ENCODE measurements around the gene ACY1. TPM values are rescaled to one million over a fixed set of nuclear protein-coding genes. Genes with fewer than 3 reads are reported as not detected.
A peak's percentile ranks its signal among the peaks of the same experiment; 100 is the strongest.

The ACY1 gene
- total and polyA plus RNA-seq, 10 of the 15 experiments (the other 5 are each of a cell fraction or from before 2014, with no cell fraction given): 18.5 to 42.2 (median 27.8) TPM

DNA sequence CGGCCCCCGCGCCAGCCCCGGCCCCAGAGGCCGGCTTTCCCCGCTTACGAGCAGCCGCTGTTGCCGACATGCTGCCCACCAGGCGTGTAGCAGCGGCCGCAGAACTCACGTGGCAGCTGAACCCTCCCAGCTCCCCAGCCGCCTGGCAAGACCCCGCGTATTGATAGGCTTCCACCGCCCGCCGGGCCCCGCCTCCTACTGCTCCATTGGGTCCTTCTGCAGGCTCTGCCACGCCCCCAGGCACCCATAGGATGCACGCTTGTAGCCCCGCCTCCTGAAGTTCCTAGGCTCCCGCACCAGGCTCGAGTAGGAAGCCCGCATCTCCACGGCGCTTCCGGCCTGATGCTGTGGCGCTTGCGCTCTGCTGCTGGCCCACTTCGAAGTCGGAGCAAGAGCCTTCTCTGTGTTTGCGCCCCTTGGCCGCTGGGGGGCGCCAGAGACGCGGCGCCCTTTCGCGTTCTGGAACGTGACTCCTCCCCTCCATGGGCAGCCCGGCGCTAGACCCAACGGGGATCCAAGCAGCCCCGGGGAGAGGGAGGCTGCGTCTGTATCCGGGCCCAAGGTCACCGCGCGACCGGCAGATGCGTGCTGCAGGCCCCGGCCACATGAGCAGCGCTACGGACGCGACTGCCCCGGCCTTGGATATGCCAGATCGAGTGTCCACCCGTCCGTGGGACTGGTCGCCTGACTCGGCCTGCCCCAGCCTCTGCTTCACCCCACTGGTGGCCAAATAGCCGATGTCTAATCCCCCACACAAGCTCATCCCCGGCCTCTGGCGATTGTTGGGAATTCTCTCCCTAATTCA lies 41.3 kb upstream of the ACY1 start, which contains the start of the genes PARP3 and RRP9 (continued):
- TF ChIP-seq, protein P1, sequence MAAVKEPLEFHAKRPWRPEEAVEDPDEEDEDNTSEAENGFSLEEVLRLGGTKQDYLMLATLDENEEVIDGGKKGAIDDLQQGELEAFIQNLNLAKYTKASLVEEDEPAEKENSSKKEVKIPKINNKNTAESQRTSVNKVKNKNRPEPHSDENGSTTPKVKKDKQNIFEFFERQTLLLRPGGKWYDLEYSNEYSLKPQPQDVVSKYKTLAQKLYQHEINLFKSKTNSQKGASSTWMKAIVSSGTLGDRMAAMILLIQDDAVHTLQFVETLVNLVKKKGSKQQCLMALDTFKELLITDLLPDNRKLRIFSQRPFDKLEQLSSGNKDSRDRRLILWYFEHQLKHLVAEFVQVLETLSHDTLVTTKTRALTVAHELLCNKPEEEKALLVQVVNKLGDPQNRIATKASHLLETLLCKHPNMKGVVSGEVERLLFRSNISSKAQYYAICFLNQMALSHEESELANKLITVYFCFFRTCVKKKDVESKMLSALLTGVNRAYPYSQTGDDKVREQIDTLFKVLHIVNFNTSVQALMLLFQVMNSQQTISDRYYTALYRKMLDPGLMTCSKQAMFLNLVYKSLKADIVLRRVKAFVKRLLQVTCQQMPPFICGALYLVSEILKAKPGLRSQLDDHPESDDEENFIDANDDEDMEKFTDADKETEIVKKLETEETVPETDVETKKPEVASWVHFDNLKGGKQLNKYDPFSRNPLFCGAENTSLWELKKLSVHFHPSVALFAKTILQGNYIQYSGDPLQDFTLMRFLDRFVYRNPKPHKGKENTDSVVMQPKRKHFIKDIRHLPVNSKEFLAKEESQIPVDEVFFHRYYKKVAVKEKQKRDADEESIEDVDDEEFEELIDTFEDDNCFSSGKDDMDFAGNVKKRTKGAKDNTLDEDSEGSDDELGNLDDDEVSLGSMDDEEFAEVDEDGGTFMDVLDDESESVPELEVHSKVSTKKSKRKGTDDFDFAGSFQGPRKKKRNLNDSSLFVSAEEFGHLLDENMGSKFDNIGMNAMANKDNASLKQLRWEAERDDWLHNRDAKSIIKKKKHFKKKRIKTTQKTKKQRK (IDR thresholded peaks at IDR 0.05; ENCODE audit: low read depth, low read length): no peak
- TF ChIP-seq, protein P2, sequence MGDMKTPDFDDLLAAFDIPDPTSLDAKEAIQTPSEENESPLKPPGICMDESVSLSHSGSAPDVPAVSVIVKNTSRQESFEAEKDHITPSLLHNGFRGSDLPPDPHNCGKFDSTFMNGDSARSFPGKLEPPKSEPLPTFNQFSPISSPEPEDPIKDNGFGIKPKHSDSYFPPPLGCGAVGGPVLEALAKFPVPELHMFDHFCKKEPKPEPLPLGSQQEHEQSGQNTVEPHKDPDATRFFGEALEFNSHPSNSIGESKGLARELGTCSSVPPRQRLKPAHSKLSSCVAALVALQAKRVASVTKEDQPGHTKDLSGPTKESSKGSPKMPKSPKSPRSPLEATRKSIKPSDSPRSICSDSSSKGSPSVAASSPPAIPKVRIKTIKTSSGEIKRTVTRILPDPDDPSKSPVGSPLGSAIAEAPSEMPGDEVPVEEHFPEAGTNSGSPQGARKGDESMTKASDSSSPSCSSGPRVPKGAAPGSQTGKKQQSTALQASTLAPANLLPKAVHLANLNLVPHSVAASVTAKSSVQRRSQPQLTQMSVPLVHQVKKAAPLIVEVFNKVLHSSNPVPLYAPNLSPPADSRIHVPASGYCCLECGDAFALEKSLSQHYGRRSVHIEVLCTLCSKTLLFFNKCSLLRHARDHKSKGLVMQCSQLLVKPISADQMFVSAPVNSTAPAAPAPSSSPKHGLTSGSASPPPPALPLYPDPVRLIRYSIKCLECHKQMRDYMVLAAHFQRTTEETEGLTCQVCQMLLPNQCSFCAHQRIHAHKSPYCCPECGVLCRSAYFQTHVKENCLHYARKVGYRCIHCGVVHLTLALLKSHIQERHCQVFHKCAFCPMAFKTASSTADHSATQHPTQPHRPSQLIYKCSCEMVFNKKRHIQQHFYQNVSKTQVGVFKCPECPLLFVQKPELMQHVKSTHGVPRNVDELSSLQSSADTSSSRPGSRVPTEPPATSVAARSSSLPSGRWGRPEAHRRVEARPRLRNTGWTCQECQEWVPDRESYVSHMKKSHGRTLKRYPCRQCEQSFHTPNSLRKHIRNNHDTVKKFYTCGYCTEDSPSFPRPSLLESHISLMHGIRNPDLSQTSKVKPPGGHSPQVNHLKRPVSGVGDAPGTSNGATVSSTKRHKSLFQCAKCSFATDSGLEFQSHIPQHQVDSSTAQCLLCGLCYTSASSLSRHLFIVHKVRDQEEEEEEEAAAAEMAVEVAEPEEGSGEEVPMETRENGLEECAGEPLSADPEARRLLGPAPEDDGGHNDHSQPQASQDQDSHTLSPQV (IDR thresholded peaks at IDR 0.05): peak; percentile 68; the same call in 1 of the 2 replicates
- TF ChIP-seq IKZF1 (conservative IDR thresholded peaks at IDR 0.05) (peak; percentile 69; the same call in 1 of the 2 replicates), MEF2A (IDR thresholded peaks at IDR 0.05; ENCODE audit: insufficient read depth, low read depth, low read length) (no peak; the same call in 1 of the 2 replicates), ZNF217 (IDR thresholded peaks at IDR 0.05) (peak; percentile 14; the same call in 1 of the 2 replicates), ATF7 (IDR thresholded peaks at IDR 0.05; ENCODE audit: low read depth) (no peak), RAD21 (IDR thresholded peaks at IDR 0.05; ENCODE audit: insufficient read depth, low read depth, low read length) (peak; percentile 83)
- TF ChIP-seq, protein P3, sequence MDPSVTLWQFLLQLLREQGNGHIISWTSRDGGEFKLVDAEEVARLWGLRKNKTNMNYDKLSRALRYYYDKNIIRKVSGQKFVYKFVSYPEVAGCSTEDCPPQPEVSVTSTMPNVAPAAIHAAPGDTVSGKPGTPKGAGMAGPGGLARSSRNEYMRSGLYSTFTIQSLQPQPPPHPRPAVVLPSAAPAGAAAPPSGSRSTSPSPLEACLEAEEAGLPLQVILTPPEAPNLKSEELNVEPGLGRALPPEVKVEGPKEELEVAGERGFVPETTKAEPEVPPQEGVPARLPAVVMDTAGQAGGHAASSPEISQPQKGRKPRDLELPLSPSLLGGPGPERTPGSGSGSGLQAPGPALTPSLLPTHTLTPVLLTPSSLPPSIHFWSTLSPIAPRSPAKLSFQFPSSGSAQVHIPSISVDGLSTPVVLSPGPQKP (IDR thresholded peaks at IDR 0.05; ENCODE audit: low read depth, low read length): peak; percentile 83

Measured in GM12878 (cell line).